H1 (cell line): ENCODE data around the gene FTSJ3. TPM values are rescaled to one million over a fixed set of nuclear protein-coding genes. Genes with fewer than 3 reads are reported as not detected.

ENCODE experiments used
- JUN ChIP-seq: IDR thresholded peaks from 2 replicates; pipeline ENCODE4 v1.6.1; 2011; ENCODE audit warnings: low read depth, mild to moderate bottlenecking, improper control_type of control experiment, low read length
- polyA plus RNA-seq, 7 experiments: library from polyadenylated mRNA; depleted of rRNA in 3 of 7; stranded (reverse) in 5 of 7; unstranded in 2 of 7; fragments of >200 nt in 5 of 7; fragments of 200-250 nt in 2 of 7; gene quantifications; 1 replicate in 5 of 7; 2 replicates in 1 of 7; 4 replicates in 1 of 7; pipeline versions ENCODE4 v1.2.1 to v1.2.3, GENCODE V29; 2011 to 2013; ENCODE audit warnings: missing spikeins in 2 of 7, mixed read lengths in 2 of 7
- total RNA-seq: library from RNA; stranded (reverse); fragmentation: NEBNext Ultra II Directional; extraction: Animal tissue kit (Norgen Biotek cat#: 25700); gene quantifications from 2 replicates; pipeline ENCODE4 v1.2.1, GENCODE V29; 2021
- TF ChIP-seq, protein P1 (sequence below): fragments of 300-600 bp; sonication (generic); IDR thresholded peaks from 2 replicates; pipeline ENCODE4 v1.7.1; 2012; ENCODE audit warnings: low read length, moderate library complexity, mild to moderate bottlenecking, inconsistent platforms; ENCODE audit not compliant: insufficient replicate concordance

The FTSJ3 gene
- total and polyA plus RNA-seq, 2 of the 8 experiments (the other 6 are each of a cell fraction or from before 2014, with no cell fraction given), result 42.7 to 77.2 TPM

GRCh38 chr17:63833026-63833740, 5.7 kb upstream of the FTSJ3 start (continued):
- TF ChIP-seq, protein P1, sequence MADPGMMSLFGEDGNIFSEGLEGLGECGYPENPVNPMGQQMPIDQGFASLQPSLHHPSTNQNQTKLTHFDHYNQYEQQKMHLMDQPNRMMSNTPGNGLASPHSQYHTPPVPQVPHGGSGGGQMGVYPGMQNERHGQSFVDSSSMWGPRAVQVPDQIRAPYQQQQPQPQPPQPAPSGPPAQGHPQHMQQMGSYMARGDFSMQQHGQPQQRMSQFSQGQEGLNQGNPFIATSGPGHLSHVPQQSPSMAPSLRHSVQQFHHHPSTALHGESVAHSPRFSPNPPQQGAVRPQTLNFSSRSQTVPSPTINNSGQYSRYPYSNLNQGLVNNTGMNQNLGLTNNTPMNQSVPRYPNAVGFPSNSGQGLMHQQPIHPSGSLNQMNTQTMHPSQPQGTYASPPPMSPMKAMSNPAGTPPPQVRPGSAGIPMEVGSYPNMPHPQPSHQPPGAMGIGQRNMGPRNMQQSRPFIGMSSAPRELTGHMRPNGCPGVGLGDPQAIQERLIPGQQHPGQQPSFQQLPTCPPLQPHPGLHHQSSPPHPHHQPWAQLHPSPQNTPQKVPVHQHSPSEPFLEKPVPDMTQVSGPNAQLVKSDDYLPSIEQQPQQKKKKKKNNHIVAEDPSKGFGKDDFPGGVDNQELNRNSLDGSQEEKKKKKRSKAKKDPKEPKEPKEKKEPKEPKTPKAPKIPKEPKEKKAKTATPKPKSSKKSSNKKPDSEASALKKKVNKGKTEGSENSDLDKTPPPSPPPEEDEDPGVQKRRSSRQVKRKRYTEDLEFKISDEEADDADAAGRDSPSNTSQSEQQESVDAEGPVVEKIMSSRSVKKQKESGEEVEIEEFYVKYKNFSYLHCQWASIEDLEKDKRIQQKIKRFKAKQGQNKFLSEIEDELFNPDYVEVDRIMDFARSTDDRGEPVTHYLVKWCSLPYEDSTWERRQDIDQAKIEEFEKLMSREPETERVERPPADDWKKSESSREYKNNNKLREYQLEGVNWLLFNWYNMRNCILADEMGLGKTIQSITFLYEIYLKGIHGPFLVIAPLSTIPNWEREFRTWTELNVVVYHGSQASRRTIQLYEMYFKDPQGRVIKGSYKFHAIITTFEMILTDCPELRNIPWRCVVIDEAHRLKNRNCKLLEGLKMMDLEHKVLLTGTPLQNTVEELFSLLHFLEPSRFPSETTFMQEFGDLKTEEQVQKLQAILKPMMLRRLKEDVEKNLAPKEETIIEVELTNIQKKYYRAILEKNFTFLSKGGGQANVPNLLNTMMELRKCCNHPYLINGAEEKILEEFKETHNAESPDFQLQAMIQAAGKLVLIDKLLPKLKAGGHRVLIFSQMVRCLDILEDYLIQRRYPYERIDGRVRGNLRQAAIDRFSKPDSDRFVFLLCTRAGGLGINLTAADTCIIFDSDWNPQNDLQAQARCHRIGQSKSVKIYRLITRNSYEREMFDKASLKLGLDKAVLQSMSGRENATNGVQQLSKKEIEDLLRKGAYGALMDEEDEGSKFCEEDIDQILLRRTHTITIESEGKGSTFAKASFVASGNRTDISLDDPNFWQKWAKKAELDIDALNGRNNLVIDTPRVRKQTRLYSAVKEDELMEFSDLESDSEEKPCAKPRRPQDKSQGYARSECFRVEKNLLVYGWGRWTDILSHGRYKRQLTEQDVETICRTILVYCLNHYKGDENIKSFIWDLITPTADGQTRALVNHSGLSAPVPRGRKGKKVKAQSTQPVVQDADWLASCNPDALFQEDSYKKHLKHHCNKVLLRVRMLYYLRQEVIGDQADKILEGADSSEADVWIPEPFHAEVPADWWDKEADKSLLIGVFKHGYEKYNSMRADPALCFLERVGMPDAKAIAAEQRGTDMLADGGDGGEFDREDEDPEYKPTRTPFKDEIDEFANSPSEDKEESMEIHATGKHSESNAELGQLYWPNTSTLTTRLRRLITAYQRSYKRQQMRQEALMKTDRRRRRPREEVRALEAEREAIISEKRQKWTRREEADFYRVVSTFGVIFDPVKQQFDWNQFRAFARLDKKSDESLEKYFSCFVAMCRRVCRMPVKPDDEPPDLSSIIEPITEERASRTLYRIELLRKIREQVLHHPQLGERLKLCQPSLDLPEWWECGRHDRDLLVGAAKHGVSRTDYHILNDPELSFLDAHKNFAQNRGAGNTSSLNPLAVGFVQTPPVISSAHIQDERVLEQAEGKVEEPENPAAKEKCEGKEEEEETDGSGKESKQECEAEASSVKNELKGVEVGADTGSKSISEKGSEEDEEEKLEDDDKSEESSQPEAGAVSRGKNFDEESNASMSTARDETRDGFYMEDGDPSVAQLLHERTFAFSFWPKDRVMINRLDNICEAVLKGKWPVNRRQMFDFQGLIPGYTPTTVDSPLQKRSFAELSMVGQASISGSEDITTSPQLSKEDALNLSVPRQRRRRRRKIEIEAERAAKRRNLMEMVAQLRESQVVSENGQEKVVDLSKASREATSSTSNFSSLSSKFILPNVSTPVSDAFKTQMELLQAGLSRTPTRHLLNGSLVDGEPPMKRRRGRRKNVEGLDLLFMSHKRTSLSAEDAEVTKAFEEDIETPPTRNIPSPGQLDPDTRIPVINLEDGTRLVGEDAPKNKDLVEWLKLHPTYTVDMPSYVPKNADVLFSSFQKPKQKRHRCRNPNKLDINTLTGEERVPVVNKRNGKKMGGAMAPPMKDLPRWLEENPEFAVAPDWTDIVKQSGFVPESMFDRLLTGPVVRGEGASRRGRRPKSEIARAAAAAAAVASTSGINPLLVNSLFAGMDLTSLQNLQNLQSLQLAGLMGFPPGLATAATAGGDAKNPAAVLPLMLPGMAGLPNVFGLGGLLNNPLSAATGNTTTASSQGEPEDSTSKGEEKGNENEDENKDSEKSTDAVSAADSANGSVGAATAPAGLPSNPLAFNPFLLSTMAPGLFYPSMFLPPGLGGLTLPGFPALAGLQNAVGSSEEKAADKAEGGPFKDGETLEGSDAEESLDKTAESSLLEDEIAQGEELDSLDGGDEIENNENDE, result no peak
- no peak for TF ChIP-seq JUN
